IPS DF 6.9 (cell line): ENCODE results near the gene CHST11.

ENCODE experiments used
- DNase-seq: peaks from one replicate; pipeline ENCODE4 v3.0.0-alpha.2; 2013; ENCODE audit warnings: low read depth, low spot score
- H3K27ac ChIP-seq: one replicate; pipeline ENCODE4 v1.5.1; 2013; ENCODE audit warnings: low read length, control low read depth
- H3K27me3 ChIP-seq: 2 replicates; pipeline ENCODE4 v1.6.1; 2013; ENCODE audit warnings: mild to moderate bottlenecking, low read length; ENCODE audit not compliant: control insufficient read depth, insufficient read depth
- H3K36me3 ChIP-seq: 2 replicates; pipeline ENCODE4 v1.6.1; 2013; ENCODE audit warnings: low read length; ENCODE audit not compliant: control insufficient read depth, insufficient read depth
- H3K4me1 ChIP-seq: 2 replicates; pipeline ENCODE4 v1.6.1; 2013; ENCODE audit warnings: low read length; ENCODE audit not compliant: control insufficient read depth, insufficient read depth
- H3K4me3 ChIP-seq: 2 replicates; pipeline ENCODE4 v1.5.1; 2013; ENCODE audit warnings: mild to moderate bottlenecking, low read length
- H3K9me3 ChIP-seq: 2 replicates; pipeline ENCODE4 v1.6.1; 2013; ENCODE audit warnings: low read length, inconsistent platforms; ENCODE audit not compliant: control insufficient read depth, insufficient read depth
- WGBS: extraction: QIAGEN DNeasy Blood & Tissue Kit; methylation state at CpG from one replicate; pipeline ENCODE4 v1.1.7; 2013; ENCODE audit warnings: mixed read lengths, missing lambda C conversion rate; ENCODE audit not compliant: insufficient read length, insufficient coverage; 5-methylcytosine and 5-hydroxymethylcytosine counted together

The CHST11 gene

GRCh38 chr12:104591257-104591885, 134.6 kb downstream of the CHST11 start:
- Histone ChIP-seq H3K9me3 (no peaks in the 10 kb centered on the region), H3K27me3 (no peaks in the 10 kb centered on the region), H3K4me3 (no peak overlapping the region), H3K27ac (no peak overlapping the region), H3K4me1 (no peaks in the 10 kb centered on the region), H3K36me3 (no peaks in the 10 kb centered on the region; the same call in 1 of the 2 replicates)
- DNase-seq: no peak
- WGBS: no CpG with 5 or more reads among the region's 7 CpGs

DNA sequence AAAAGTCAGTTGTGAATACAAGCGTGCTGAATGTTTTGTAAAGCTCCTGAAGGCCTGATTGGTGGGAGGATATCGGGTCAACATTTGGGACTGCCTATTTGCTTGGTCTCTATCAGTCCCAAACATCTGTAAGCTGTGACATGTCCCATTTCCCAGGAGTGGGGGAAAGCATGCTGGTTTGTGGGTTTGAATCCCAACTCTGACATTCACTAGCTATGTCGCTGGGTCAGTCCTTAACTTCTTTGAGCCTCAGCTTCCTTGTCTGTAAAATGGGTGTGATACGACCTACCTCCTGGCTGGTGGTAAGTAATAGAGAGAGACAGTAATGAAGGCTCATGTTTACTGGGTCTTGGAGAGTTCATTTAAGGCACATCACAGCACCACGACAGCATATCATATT, 136.7 kb downstream of the CHST11 start:
- no CpG with 5 or more reads among the region's 5 CpGs for WGBS
- no peak overlapping the region for H3K27ac ChIP-seq
- DNase-seq: no peak
- no peaks in the 10 kb centered on the region for H3K27me3 ChIP-seq
- no peaks in the 10 kb centered on the region for H3K4me1 ChIP-seq
- no peaks in the 10 kb centered on the region for H3K9me3 ChIP-seq
- H3K4me3 ChIP-seq: no peak overlapping the region
- no peaks in the 10 kb centered on the region; the same call in 1 of the 2 replicates for H3K36me3 ChIP-seq

DNA sequence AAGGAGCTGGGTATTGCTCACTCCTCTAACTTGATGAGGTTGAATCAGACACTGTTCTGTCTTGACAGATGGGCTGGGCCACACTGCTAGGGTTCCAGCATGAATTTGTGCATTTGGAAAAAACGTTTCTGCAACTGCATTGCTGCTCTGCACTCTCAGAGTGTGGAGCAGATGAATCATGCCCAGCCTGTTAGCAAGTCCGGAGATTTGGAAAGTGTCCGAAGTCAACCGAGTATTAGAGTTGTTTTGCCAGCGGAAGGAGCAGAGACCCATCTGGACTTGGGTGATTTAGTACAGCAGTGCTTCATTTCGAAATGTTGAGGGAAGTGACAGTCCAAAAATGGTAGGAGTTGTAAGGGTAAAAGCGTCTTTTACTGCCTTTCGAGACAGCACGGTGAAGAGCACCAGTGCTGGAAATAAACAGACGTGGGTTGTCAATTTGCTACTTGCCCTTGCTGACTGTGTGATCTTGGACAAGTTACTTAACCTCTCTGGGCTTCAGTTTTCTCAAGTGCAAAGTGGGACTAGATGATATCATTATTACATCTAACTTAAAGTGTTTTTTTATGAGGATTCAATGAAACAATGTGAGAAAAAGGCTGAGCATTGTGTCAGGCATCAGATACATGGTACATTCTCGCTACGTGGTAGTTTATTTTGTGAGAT, 139.5 kb downstream of the CHST11 start:
- Histone ChIP-seq H3K27ac (no peak overlapping the region), H3K9me3 (no peaks in the 10 kb centered on the region), H3K27me3 (no peaks in the 10 kb centered on the region), H3K36me3 (no peaks in the 10 kb centered on the region; the same call in 1 of the 2 replicates), H3K4me1 (peaks cover 1% of the 10 kb centered on the region; the same call in 1 of the 2 replicates), H3K4me3 (no peak overlapping the region)
- no peak for DNase-seq
- WGBS: no CpG with 5 or more reads among the region's 12 CpGs

GRCh38 chr12:104596898-104597843, 140.4 kb downstream of the CHST11 start:
- H3K27me3 ChIP-seq: no peaks in the 10 kb centered on the region
- H3K4me3 ChIP-seq: no peak overlapping the region
- WGBS: no CpG with 5 or more reads among the region's 15 CpGs
- DNase-seq: no peak
- no peaks in the 10 kb centered on the region for H3K9me3 ChIP-seq
- H3K4me1 ChIP-seq: peaks cover 1% of the 10 kb centered on the region; the same call in 1 of the 2 replicates
- H3K36me3 ChIP-seq: no peaks in the 10 kb centered on the region; the same call in 1 of the 2 replicates
- H3K27ac ChIP-seq: no peak overlapping the region

DNA sequence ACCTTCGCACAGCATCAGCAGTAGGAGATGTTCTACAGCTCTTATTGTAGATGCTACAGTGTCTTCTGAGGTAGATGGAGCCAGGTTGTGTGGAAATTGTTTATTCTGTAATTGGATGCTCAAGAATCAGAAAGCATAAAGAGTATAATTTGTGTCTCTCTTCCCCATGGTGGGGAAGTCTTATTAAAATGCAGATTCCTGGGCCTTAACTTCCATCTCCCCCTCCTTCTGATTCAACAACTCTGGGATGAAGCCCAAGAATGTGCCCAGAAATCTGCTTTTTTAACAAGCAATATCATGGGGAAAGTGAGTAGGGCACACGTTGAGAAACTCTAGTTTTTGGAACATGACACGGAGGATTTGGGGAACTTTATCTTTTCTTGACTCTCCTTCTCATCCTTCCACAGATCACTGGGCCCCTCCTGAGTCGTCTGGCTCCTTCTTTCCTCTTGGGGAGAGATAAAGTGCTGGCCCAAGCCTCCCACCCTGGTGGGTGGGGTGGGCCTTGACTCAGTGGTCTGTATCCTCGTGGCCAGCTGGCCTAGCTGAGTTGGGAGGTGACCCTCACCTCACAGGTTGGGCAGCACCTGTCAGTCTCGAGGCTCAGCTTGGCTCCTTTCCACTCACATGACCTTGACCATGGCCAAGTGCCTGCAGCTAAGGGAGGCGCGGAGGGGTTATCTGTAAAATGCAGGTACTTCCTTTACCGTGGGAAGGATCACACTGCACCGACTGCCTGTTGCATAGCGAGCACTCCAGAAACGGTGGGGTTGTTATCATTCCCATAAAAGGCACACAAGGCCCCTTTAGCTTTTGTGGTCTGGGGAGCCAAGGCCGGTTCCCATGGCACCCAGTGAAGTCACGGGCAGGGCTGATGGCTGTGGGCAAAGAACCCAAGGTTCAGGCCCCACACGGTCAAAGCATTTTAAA, 141.9 kb downstream of the CHST11 start:
- Histone ChIP-seq H3K9me3 (no peaks in the 10 kb centered on the region), H3K4me3 (no peak overlapping the region), H3K27me3 (no peaks in the 10 kb centered on the region), H3K27ac (no peak overlapping the region), H3K36me3 (no peaks in the 10 kb centered on the region; the same call in 1 of the 2 replicates), H3K4me1 (peaks cover 1% of the 10 kb centered on the region; the same call in 1 of the 2 replicates)
- no CpG with 5 or more reads among the region's 15 CpGs for WGBS
- DNase-seq: no peak

- no CpG with 5 or more reads among the region's 16 CpGs for WGBS
- Histone ChIP-seq H3K9me3 (no peaks in the 10 kb centered on the region), H3K4me1 (peaks cover 1% of the 10 kb centered on the region), H3K36me3 (no peaks in the 10 kb centered on the region; the same call in 1 of the 2 replicates), H3K27me3 (no peaks in the 10 kb centered on the region), H3K4me3 (no peak overlapping the region), H3K27ac (no peak overlapping the region)
- DNase-seq: no peak
Measured at GRCh38 chr12:104599272-104600035, 142.7 kb downstream of the CHST11 start.

- Histone ChIP-seq H3K27ac (no peak overlapping the region), H3K4me1 (peaks cover 1% of the 10 kb centered on the region), H3K27me3 (no peaks in the 10 kb centered on the region), H3K36me3 (no peaks in the 10 kb centered on the region; the same call in 1 of the 2 replicates), H3K4me3 (no peak overlapping the region), H3K9me3 (no peaks in the 10 kb centered on the region)
- whole genome bisulfite sequencing: no CpG with 5 or more reads among the region's 4 CpGs
- no peak for DNase-seq
Measured at GRCh38 chr12:104600036-104600712, 143.4 kb downstream of the CHST11 start.

- 100% methylated on average over 1 of the region's 6 CpGs for WGBS
- H3K9me3 ChIP-seq: no peaks in the 10 kb centered on the region
- H3K4me1 ChIP-seq: peaks cover 1% of the 10 kb centered on the region
- no peaks in the 10 kb centered on the region; the same call in 1 of the 2 replicates for H3K36me3 ChIP-seq
- DNase-seq: no peak
- no peaks in the 10 kb centered on the region for H3K27me3 ChIP-seq
- H3K27ac ChIP-seq: no peak overlapping the region
- H3K4me3 ChIP-seq: no peak overlapping the region
Measured at GRCh38 chr12:104600790-104601739, 144.3 kb downstream of the CHST11 start.
